Dedifferentiated amniotic fluid mesenchymal stem cell (primary cell): ENCODE data around the gene MTPN.

Experiments
- DNase-seq: peaks from one replicate; pipeline ENCODE4 v3.0.0-alpha.2; 2016; ENCODE audit errors: extremely low spot score

MTPN gene

DNA sequence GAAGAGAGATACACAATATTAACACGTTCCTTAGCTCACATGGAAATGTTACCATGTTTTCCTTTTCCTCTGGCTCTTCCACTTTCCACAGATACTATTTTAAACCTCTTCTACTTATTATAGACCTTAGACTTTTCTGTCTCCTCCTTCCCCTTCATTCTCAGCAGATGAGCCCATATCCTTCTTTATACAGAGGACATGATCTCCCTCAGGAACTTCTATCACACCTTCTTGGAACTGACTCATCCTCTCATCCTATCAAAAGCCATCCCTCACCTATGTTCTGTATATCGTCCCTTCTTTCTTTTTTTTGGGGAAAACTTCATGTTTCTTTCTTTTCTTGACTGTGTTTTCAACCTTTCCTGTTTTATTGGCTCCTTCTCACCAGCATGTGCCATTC, 20.8 kb downstream of the MTPN start:
- DNase-seq, result no peak

- DNase-seq, result no peak
Observed at GRCh38 chr7:135950972-135951371, 26.2 kb downstream of the MTPN start.

DNA sequence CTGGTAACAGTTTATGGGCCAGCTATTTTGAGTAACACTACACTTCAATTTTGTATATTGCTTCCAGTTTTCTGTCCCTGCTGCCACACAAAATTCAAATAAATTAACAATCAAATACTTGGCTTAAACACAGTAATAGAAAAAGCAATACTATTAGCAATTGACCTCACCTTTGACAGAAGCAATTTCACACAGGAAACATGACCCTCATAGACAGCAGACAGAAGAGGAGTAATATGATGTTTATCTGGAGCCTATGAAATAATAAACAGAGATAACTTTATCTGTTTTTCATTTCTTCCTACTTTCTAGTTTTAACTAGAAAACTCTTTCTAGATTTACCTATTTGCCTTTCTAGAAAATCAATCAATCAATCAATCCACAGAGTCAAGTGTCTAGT, 26.7 kb downstream of the MTPN start:
- DNase-seq, result no peak

GRCh38 chr7:135946289-135947055, 30.7 kb downstream of the MTPN start:
- DNase-seq, result no peak

DNA sequence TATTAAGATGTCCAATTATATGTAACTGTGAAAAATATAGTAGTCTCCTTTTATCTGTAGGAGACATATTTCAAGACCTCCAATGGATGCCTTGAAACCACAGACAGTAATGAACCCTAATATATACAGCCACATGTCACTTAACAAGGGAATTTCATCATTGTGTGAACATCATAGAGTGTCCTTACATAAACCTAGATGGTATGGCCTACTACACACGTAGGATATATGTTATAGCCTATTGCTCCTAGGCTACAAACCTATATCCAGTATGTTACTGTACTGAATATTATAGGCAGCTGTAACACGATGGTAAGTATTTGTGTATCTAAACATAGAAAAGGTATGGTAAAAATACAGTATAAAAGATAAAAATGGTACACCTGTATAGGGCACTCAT, 32.4 kb downstream of the MTPN start:
- no peak for DNase-seq

- no peak for DNase-seq
Observed at GRCh38 chr7:135943134-135943879, 33.9 kb downstream of the MTPN start.

- no peak for DNase-seq
Observed at GRCh38 chr7:135942614-135943013, 34.5 kb downstream of the MTPN start.

DNA sequence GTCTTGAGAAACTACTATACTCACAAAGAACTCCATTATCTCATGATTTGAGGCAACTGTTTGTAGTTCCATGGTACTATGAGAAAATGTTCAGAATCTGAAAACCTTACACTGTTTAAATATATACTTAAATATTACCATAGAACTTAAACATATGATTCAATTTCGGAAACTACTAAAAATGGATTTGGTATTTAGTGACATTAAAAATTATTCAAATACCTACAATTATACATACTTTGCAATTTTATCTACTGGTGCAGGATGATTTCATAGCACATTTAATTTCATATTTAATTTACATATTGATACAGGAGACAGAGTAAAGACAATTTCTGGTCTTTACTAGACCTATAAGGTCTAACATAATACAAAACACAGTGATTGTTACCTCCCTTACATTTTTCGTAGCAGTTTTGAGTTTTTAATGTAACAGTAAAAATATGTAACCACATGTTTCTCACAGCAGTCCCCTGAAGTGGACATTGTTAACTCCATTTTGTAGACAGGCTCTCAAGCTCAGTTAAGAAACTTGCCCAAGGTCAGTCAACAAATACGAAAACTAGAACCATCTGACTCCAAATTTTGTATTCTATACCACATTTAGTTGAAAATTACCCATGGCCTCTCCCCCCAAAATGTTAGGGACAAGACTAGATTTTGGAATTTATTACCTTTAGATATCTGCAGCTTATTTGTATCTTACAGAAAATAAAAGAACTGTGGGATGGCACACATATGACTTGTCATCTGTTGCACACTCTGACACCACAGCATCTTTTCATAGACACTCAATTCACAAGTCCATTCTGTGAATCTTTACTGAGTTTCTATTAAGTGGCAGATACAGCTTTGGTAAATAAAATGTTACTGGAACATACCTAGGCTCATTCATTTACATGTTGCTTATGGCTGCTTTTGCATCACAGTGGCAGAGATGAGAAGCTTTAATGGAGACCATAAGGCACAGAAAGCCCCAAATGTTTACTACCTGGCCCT, 36.8 kb downstream of the MTPN start:
- no peak for DNase-seq

- DNase-seq, result no peak
Observed at GRCh38 chr7:135939261-135939812, 37.8 kb downstream of the MTPN start.

DNA sequence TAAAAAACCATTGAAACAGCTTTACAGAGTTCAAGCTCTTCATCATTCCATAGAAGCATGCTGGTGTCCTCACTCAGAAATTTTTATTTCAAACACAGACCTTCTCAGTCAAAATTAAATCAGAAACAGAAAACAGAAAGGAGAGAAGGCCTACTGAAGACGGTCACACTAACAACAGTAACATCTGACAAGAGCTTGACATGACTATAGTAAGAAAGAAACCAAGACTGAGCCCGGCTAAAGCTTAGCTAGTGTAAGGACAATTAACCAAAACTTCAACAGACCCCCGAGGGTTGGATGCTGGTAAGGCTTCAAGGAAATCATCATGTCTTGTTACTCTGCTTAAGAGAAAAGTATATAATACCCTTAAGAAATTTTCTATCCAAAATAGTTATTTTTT, 38.6 kb downstream of the MTPN start:
- DNase-seq, result no peak

- no peak for DNase-seq
Observed at GRCh38 chr7:135938086-135938485, 39.1 kb downstream of the MTPN start.

GRCh38 chr7:135936497-135937217, 40.5 kb downstream of the MTPN start:
- DNase-seq, result no peak

DNA sequence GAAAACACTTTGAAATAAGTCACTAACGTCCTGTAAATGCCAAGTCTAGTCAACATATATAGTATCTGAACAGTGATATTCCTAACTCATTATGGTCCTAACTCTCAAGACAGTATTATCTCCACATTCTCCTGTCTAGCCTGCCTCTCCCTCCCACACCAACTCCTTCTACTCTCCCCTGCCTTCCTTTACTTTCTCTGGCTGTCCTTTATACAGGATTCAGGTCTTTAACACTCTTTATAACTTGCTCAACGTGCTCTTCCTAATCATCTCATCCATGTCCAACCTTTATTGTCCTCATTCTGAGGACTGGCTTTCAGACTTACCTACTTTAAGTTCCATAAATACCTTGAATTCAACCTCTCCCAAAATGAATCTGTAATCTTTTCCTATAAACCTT, 42.5 kb downstream of the MTPN start:
- no peak for DNase-seq

GRCh38 chr7:135933509-135934188, 43.5 kb downstream of the MTPN start:
- DNase-seq, result no peak

DNA sequence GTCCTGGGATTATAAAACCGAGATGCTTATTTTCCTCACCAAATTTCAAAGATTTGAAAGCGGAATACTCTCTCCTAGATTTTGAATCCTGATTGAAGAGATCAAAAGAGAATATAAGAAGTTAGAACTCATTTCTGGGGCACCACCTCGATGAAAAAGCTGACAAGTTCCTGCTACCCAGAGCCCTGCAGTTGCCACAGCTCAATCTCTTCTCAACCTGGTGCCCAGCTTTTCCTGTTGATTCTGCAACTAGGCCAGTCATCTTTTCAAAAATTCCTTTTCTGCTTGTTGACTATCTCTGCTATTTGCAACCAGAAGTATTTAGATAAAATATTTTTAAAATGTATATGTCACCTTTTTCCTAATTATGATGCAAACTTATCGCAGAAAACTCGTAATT, 45.0 kb downstream of the MTPN start:
- no peak for DNase-seq

- DNase-seq, result peak; percentile 50
Observed at GRCh38 chr7:135930565-135931461, 46.3 kb downstream of the MTPN start.

DNA sequence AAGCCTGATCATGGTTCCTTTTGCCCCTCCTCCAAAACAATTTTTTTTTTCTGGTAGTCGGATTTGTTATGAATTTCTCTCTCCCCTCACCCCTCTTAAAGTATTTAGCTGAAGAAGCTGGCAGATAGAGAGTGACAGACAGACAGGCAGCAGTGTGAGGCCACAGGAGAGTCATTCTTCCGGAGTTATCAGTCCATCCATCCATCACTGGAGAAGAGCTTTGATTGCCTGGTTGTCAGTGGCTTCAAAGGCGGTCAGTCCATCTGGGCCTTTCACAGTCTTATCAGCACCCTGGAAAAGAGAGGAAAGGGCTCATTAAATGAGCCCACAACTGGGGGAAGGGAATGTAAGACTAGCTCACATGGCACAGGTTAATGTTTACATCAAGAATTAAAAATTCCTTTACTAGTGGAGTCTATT, 47.4 kb downstream of the MTPN start:
- DNase-seq, result no peak

- DNase-seq, result no peak
Observed at GRCh38 chr7:135929249-135929648, 47.9 kb downstream of the MTPN start.

DNA sequence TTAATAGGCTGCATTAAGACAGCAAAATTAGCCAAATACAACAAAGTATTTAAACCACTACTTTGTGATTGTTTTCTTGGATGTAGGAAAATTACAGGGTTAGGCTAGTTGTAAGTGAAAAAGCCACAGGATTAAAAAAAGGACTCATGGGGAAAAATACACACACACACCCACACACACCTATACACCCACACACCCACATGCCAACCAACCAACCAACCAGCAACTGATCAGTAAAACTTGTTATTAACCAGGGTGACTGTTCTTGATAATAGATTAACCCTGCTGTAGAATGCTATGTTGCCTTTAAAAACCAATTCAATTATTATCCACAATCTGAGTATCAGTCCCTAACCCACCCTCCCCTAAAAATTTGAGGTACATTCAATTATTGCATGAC, 49.0 kb downstream of the MTPN start:
- no peak for DNase-seq

DNA sequence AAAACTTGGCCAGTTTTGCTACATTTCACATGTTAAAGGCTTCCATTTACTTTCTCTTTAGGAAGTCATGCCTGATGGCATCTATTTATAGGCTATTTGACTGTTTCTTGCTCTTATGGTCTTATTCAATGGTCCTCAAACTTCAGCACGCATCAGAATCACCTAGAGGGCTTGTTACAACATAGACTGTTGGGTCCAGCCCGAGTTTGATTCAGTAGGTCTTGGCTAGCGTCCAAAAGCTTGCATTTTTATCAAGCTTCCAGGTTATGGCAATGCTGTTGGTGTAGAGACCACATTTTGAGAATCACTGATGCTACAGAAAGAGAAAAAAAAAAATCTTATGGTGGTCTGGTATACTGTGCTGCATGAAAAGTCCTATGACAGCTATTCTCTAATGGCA, 51.9 kb downstream of the MTPN start:
- DNase-seq, result no peak
